Ectodermal cell (in vitro differentiated cells): ENCODE data around the gene OR6B1.
"Not testable (repeated sequence)": the region's sequence is repeated elsewhere in the genome, so short reads cannot be mapped to it uniquely, and the experiment has no call there.

ENCODE experiments used
- H3K27ac ChIP-seq: 2 replicates; pipeline ENCODE4 v1.7.0; 2013; ENCODE audit warnings: mild to moderate bottlenecking, low read depth, low read length; ENCODE audit not compliant: insufficient read depth, poor library complexity, severe bottlenecking
- H3K27me3 ChIP-seq: 2 replicates; pipeline ENCODE4 v1.7.0; 2013; ENCODE audit warnings: mild to moderate bottlenecking, low read length; ENCODE audit not compliant: insufficient read depth, control insufficient read depth, poor library complexity, severe bottlenecking
- H3K36me3 ChIP-seq: one replicate; pipeline ENCODE4 v1.7.0; 2013; ENCODE audit warnings: low read length; ENCODE audit not compliant: control insufficient read depth, insufficient read depth
- H3K4me1 ChIP-seq: one replicate; pipeline ENCODE4 v1.7.0; 2013; ENCODE audit warnings: low read length; ENCODE audit not compliant: control insufficient read depth, insufficient read depth
- H3K4me3 ChIP-seq: 2 replicates; pipeline ENCODE4 v1.7.0; 2013; ENCODE audit warnings: low read depth, low read length, control low read depth; ENCODE audit not compliant: insufficient read depth
- H3K9me3 ChIP-seq: 2 replicates; pipeline ENCODE4 v1.7.0; 2013; ENCODE audit warnings: mild to moderate bottlenecking, low read length, moderate library complexity; ENCODE audit not compliant: control insufficient read depth
- WGBS, 2 experiments: methylation state at CpG; one replicate each; pipeline ENCODE4 v1.1.7; 2013; ENCODE audit warnings: missing lambda C conversion rate in 2 of 2; 5-methylcytosine and 5-hydroxymethylcytosine counted together

OR6B1 gene

DNA sequence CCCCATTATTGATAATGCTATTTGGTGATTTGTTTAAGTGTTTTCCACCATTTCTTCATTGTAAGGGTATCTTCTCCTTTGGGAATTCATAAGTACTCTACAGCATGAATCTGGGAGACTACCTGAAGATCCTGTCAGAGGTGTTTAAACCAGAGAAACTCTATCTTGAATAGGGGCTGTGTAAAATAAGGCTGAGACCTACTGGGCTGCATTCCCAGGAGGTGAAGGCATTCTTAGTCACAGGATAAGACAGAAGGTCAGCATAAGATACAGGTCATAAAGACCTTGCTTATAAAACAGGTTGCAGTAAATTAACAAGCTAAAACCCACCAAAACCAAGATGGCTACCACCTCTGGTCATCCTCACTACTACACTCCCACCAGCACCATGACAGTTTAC, 35.3 kb downstream of the OR6B1 start:
- no peaks in the 10 kb centered on the region for H3K27me3 ChIP-seq
- H3K4me1 ChIP-seq = no peaks in the 10 kb centered on the region
- H3K36me3 ChIP-seq = no peaks in the 10 kb centered on the region
- no peak overlapping the region for H3K27ac ChIP-seq
- H3K9me3 ChIP-seq = no peaks in the 10 kb centered on the region
- no peak overlapping the region for H3K4me3 ChIP-seq

GRCh38 chr7:144036302-144036885, 36.3 kb downstream of the OR6B1 start:
- H3K27me3 ChIP-seq = no peaks in the 10 kb centered on the region
- WGBS, 2 experiments = 57 to 61% methylated on average over 1 of the region's 1 CpG
- H3K4me3 ChIP-seq = no peak overlapping the region
- H3K9me3 ChIP-seq = no peaks in the 10 kb centered on the region
- no peaks in the 10 kb centered on the region for H3K4me1 ChIP-seq
- no peak overlapping the region for H3K27ac ChIP-seq
- H3K36me3 ChIP-seq = no peaks in the 10 kb centered on the region

DNA sequence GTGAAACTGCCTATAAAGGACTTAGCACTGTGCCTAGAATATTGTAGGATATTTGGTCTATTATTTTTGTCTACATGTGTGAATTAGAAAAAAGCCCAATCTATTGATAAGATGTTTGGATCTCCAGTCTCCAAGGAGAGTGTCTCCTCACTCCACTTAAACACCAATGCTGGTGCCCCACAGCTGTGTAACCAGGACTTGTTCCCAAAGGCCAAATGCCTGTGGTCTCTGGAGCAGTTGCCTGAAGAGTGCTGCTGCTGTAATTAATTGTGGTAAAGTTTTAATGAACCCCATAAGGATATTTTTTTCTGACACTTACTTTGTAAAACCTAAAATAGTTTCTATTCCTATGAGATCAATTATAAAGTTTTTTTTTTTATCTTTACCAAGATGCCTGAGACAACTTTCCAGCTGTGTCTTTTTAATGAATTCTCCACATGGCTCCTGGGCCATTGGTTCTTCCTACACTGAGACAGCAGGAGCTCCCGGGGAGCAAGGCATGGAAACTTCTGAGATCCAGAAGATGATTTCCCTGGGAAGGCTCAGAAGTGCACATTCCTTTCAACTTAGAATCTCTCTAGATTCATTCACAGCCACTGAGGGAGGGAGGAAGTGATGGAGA, 37.4 kb downstream of the OR6B1 start:
- Histone ChIP-seq H3K4me1 (no peaks in the 10 kb centered on the region), H3K4me3 (no peak overlapping the region), H3K9me3 (no peaks in the 10 kb centered on the region), H3K36me3 (no peaks in the 10 kb centered on the region), H3K27ac (no peak overlapping the region), H3K27me3 (no peaks in the 10 kb centered on the region)
- 71 to 80% methylated on average over 1 of the region's 1 CpG for WGBS, 2 experiments

GRCh38 chr7:144038887-144039286, 38.8 kb downstream of the OR6B1 start:
- Histone ChIP-seq H3K9me3 (no peaks in the 10 kb centered on the region), H3K27ac (no peak overlapping the region), H3K27me3 (no peaks in the 10 kb centered on the region), H3K36me3 (no peaks in the 10 kb centered on the region), H3K4me1 (no peaks in the 10 kb centered on the region), H3K4me3 (no peak overlapping the region)
- WGBS, 2 experiments = 61 to 62% methylated on average over 4 of the region's 4 CpGs

- Histone ChIP-seq H3K27ac (no peak within 1 kb of the TSS), H3K4me1 (no peaks in the 10 kb centered on the region), H3K9me3 (no peaks in the 10 kb centered on the region), H3K36me3 (no peaks in the 10 kb centered on the region), H3K27me3 (no peaks in the 10 kb centered on the region), H3K4me3 (no peak within 1 kb of the TSS)
- 82 to 92% methylated on average over 1 of the region's 1 CpG for WGBS, 2 experiments
Observed at GRCh38 chr7:144048648-144049047, 48.5 kb downstream of the OR6B1 start, which contains the start of gene OR2A5. Gene OR2A5, plus strand, starts transcription at chr7:144048948. Its CDS starts 1,454 bp downstream, at chr7:144050402.

DNA sequence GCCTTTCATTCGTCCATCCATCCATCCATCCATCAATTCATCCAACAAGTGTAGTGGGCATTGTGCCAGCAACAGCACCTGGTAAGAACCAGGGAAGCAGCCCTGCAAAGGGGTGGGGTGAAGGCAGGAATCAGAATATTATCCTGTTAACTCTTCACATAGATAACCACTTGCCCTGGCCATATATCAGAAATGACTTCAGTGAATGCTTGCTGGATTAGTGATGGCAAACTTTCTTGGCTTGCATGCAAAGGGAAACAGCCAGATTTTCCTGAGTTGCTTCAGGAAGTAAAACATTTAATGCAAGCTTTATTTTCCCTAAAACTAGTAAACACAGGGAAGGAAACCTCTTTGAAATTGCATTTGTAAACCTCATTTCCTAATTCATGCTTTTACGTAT, 49.4 kb downstream of the OR6B1 start:
- 50% methylated on average over 2 of the region's 2 CpGs for WGBS, 2 experiments
- no peaks in the 10 kb centered on the region for H3K27me3 ChIP-seq
- no peaks in the 10 kb centered on the region for H3K4me1 ChIP-seq
- no peak overlapping the region for H3K27ac ChIP-seq
- no peaks in the 10 kb centered on the region for H3K9me3 ChIP-seq
- H3K36me3 ChIP-seq = no peaks in the 10 kb centered on the region
- H3K4me3 ChIP-seq = no peak overlapping the region

DNA sequence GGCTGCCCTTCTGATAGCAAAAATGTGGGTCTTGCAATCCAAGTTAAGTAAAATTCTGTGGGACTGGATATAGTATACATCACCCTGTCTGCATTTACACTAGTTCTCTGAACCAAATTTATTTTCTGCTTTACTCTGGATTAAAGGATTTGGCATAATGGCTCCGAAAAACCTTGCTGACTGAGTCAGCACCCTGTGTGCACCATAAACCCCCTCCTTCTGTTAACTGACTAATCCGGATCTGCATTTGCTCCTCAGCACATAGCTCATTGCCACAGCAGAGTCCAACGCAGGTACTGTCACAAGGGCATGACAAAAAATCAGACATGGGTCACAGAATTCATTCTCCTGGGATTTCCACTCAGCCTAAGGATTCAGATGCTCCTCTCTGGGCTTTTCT, 50.0 kb downstream of the OR6B1 start:
- H3K36me3 ChIP-seq = no peaks in the 10 kb centered on the region
- WGBS, 2 experiments = 87 to 88% methylated on average over 3 of the region's 3 CpGs
- H3K4me3 ChIP-seq = no peak overlapping the region
- no peaks in the 10 kb centered on the region for H3K4me1 ChIP-seq
- no peak overlapping the region for H3K27ac ChIP-seq
- H3K9me3 ChIP-seq = no peaks in the 10 kb centered on the region
- H3K27me3 ChIP-seq = no peaks in the 10 kb centered on the region

DNA sequence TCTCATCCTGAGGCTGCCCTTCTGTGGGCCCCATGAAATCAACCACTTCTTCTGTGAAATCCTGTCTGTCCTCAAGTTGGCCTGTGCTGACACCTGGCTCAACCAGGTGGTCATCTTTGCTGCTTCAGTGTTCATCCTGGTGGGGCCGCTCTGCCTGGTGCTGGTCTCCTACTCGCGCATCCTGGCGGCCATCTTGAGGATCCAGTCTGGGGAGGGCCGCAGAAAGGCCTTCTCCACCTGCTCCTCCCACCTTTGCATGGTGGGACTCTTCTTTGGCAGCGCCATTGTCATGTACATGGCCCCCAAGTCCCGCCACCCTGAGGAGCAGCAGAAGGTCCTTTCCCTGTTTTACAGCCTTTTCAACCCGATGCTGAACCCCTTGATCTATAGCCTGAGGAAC, 50.8 kb downstream of the OR6B1 start:
- H3K9me3 ChIP-seq, H3K4me3 ChIP-seq, H3K27me3 ChIP-seq, H3K4me1 ChIP-seq, H3K27ac ChIP-seq, H3K36me3 ChIP-seq: not testable (repeated sequence)
- WGBS, 2 experiments = 94 to 95% methylated on average over 8 of the region's 8 CpGs

DNA sequence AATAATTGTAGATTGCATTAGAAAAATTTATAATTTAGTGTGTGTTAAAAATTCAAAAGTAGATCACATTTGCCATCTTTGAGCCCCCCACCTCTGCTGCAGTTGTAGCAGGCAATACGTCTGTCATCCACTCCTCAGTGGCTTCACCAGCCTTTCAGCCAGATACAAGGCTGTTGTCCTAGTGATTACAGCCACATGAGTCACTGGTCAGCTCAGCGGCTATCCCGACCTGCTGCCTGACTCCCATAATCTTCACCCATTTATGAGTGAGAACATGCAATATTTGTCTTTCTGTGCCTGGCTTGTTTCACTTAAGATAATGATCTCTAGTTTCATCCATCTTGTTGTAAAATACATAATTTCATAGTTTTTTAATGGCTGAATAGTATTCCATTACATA, 57.8 kb downstream of the OR6B1 start:
- Histone ChIP-seq H3K27ac (no peak overlapping the region), H3K9me3 (no peaks in the 10 kb centered on the region), H3K36me3 (no peaks in the 10 kb centered on the region), H3K27me3 (no peaks in the 10 kb centered on the region), H3K4me3 (no peak overlapping the region), H3K4me1 (no peaks in the 10 kb centered on the region)
- WGBS, 2 experiments = 84 to 86% methylated on average over 3 of the region's 3 CpGs
